Measurements from ENCODE around the gene FAM53A. TPM values are rescaled to one million over a fixed set of nuclear protein-coding genes. Genes with fewer than 3 reads are reported as not detected.

FAM53A gene
- total RNA-seq, 4 donors from 2014 or later, result 1.2 to 18.4 (median 4.9) TPM

DNA sequence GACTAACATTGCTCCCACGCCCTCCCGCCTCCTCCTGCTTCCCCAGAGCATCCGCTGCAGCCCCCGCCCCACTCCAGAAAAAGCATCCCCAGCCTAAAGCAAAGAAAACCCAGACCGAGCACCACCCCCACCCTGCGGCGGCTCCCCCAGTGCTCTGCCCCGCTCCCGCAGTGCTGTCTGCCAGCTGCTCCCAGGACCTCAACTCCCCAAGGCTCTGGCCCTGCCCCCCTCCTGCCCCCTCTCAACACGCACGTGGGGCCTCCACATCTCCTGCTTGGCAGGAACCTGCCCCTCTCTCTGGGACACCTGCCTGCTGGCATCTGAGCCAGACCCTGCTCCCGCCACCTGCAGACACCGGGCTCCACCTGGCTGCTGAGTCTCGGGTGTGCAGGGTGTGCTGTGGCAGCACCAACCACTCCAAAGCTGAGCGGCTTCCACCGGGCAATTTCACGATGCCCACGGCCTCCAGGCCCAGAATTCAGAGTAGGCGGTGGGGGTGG lies 79.4 kb downstream of the FAM53A start:
- Histone ChIP-seq H3K36me3 (no peaks in the 10 kb centered on the region), H3K4me1 (no peaks in the 10 kb centered on the region), H3K27ac (no peak overlapping the region), H3K9me3 (no peaks in the 10 kb centered on the region), H3K27me3 (peaks cover 94% of the 10 kb centered on the region), H3K4me3 (no peak overlapping the region)
- TF ChIP-seq POLR2A (IDR thresholded peaks at IDR 0.05), result no peak
- TF ChIP-seq POLR2AphosphoS5 (IDR thresholded peaks at IDR 0.05), result no peak
- TF ChIP-seq, protein P1, sequence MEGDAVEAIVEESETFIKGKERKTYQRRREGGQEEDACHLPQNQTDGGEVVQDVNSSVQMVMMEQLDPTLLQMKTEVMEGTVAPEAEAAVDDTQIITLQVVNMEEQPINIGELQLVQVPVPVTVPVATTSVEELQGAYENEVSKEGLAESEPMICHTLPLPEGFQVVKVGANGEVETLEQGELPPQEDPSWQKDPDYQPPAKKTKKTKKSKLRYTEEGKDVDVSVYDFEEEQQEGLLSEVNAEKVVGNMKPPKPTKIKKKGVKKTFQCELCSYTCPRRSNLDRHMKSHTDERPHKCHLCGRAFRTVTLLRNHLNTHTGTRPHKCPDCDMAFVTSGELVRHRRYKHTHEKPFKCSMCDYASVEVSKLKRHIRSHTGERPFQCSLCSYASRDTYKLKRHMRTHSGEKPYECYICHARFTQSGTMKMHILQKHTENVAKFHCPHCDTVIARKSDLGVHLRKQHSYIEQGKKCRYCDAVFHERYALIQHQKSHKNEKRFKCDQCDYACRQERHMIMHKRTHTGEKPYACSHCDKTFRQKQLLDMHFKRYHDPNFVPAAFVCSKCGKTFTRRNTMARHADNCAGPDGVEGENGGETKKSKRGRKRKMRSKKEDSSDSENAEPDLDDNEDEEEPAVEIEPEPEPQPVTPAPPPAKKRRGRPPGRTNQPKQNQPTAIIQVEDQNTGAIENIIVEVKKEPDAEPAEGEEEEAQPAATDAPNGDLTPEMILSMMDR (IDR thresholded peaks at IDR 0.05), result no peak
- no peak for TF ChIP-seq EP300 (IDR thresholded peaks at IDR 0.05)
- 40% methylated on average over 2 of the region's 19 CpGs; no CpG with 5 or more reads in 1 of the 2 donors for WGBS, 2 donors (ENCODE audit: low coverage in 1 of 2)
- ATAC-seq, result no peak

DNA sequence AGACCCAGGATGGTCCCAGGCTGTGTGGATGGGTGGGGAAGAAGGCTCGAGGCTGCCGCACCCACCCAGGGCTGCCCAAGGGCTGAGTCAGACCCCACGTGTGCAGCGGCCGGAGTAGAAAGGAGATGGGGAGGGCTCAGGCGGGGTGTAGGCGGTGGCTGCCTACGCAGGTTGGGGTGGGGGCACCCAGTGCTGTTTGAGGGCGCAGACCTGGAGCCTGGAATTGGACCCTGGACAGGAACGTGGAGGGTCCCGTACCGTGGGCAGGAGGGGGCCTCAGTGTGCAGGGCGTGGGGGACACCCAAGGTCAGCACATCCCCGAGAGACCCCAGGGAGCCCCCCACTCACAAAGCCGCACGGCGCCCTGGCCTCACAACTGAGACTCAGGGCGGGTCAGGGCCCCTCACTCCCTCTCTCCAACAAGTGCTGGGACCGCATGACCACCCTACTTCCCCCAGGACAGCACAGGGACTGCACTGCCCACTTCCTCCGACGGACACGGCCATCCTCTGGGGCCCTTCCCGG lies 79.9 kb downstream of the FAM53A start:
- no peaks in the 10 kb centered on the region for H3K9me3 ChIP-seq
- TF ChIP-seq POLR2A (IDR thresholded peaks at IDR 0.05) (no peak), POLR2AphosphoS5 (IDR thresholded peaks at IDR 0.05) (no peak), EP300 (IDR thresholded peaks at IDR 0.05) (no peak)
- TF ChIP-seq, protein P1 (IDR thresholded peaks at IDR 0.05), result no peak
- H3K4me1 ChIP-seq, result no peaks in the 10 kb centered on the region
- peaks cover 92% of the 10 kb centered on the region for H3K27me3 ChIP-seq
- WGBS, 2 donors (ENCODE audit: low coverage in 1 of 2), result 17 to 53% methylated on average over 4 to 5 of the region's 23 CpGs
- H3K27ac ChIP-seq, result no peak overlapping the region
- no peaks in the 10 kb centered on the region for H3K36me3 ChIP-seq
- no peak overlapping the region for H3K4me3 ChIP-seq
- no peak for ATAC-seq

DNA sequence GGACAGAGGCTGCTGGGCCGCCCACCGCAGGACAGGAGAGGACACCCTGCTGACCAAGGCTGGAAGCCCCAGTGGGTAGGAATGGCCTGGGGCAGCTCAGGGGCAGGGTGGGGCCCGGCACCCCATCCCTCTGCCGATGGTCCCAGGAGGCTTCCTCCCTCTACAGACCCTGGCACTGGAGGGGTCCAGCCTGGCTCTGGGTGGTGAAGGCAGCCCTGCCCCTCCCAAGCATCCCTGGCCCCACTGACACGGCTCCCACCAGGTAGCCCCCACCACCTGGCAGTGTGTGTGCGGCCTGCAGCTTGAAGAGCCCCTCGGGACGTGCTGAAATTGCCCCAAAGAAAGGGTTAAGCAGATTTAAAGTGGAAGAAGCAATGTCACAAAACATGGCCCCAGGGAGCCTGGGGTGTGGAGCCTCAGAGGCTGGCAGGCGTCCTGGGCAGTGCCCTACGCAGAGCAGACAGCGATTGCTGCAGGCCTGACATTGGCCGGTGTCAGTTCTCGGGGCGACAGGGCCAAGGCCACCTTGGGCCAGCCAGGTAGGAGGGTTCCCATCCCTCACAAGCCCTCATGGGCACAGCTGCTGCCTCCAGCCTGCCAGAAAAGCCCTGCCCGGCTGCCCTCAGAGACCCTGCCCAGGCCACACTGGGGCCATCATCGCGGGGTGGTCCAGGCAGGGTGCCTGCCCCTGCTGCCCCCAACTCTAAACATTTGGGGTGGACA lies 80.5 kb downstream of the FAM53A start:
- Histone ChIP-seq H3K4me3 (no peak overlapping the region), H3K4me1 (no peaks in the 10 kb centered on the region), H3K36me3 (no peaks in the 10 kb centered on the region), H3K9me3 (no peaks in the 10 kb centered on the region), H3K27ac (no peak overlapping the region), H3K27me3 (peaks cover 86% of the 10 kb centered on the region)
- no peak for ATAC-seq
- 60 to 69% methylated on average over 1 to 2 of the region's 17 CpGs for WGBS, 2 donors (ENCODE audit: low coverage in 1 of 2)
- no peak for TF ChIP-seq POLR2A (IDR thresholded peaks at IDR 0.05)
- TF ChIP-seq POLR2AphosphoS5 (IDR thresholded peaks at IDR 0.05), result no peak
- TF ChIP-seq EP300 (IDR thresholded peaks at IDR 0.05), result no peak
- TF ChIP-seq, protein P1 (IDR thresholded peaks at IDR 0.05), result no peak

DNA sequence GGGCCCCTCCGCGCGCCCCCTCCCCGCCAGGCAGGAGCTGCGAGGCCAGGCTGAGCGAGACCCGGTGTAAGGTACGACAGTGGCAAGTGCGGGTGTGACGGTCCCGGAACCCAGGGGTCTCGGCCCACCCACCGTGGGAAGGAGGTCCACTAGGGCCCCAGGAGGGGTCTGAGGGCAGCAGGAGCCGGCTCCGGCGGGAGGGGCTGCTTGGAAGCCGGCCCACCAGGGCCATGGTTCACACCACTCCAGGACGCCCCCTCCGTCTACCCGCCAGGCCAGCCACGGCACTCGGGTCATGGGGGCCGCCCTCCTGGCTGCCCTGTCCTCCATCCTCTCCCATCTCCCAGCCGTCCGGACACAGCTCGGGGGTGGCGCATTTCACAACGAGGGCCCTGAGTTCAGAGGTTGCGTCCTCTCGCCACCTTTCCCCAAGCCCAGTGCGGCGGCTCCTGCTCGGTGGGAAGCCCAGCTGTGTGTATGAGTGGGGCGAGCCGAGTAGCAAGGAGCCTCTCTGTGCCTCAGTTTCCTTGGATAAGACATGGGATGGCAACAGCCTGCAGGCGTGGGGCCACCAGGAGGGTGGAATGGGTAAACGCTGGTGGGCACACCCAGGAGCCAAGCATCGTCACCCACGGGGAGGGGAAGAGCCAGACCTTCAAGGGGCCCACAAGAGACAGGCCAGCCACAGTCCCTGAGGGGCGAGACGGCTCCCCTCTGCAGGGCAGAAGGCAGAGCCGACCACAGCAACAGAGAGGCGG lies 81.3 kb downstream of the FAM53A start:
- no peaks in the 10 kb centered on the region for H3K36me3 ChIP-seq
- peaks cover 86% of the 10 kb centered on the region for H3K27me3 ChIP-seq
- TF ChIP-seq, protein P1 (IDR thresholded peaks at IDR 0.05), result no peak
- TF ChIP-seq POLR2A (IDR thresholded peaks at IDR 0.05) (no peak), EP300 (IDR thresholded peaks at IDR 0.05) (no peak), POLR2AphosphoS5 (IDR thresholded peaks at IDR 0.05) (no peak)
- H3K9me3 ChIP-seq, result no peaks in the 10 kb centered on the region
- ATAC-seq, result no peak
- H3K4me3 ChIP-seq, result no peak overlapping the region
- 46% methylated on average over 12 of the region's 43 CpGs; no CpG with 5 or more reads in 1 of the 2 donors for WGBS, 2 donors (ENCODE audit: low coverage in 1 of 2)
- H3K4me1 ChIP-seq, result no peaks in the 10 kb centered on the region
- no peak overlapping the region for H3K27ac ChIP-seq

Measured in gastroesophageal sphincter (tissue), 4 donors.